ENCODE measurements around the gene CCDC60.

The CCDC60 gene

DNA sequence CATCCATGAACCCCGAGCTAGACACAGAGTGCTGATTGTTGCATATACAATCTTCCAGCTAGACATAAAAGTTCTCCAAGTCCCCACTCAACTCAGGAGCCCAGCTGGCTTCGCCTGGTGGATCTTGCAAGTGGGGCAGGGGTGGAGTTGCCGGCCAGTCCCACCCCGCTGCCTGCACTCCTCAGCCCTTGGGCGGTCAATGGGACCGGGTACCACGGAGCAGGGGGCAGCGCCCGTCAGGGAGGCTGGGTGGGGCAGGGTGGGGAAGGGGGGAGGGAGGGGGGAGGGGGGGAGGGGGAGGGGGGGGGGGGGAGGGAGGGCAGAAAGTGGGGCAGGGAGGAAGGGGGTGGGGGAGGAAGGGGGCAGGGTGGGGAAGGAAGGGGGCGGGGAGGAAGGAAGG is 63.0 kb downstream of the CCDC60 start:
- H3K4me2 ChIP-seq (ENCODE audit: low read length) = no peak overlapping the region
- H3K9ac ChIP-seq (ENCODE audit: low read length) = no peak overlapping the region
- no peak overlapping the region for H3K27ac ChIP-seq (ENCODE audit: low read depth, low read length)
- H3K4me3 ChIP-seq (ENCODE audit: low read depth, low read length) = no peak overlapping the region
- H4K91ac ChIP-seq (ENCODE audit: low read depth, low read length) = no peak overlapping the region
- H3K14ac ChIP-seq (ENCODE audit: low read length) = no peak overlapping the region
- H3K4ac ChIP-seq (ENCODE audit: low read depth, low read length) = no peak overlapping the region
- H2AK5ac ChIP-seq (ENCODE audit: low read length) = no peak overlapping the region
- no peak overlapping the region for H4K12ac ChIP-seq (ENCODE audit: low read depth, low read length)
- DNase-seq = no peak
- no CpG with 5 or more reads among the region's 10 CpGs for WGBS (ENCODE audit: extremely low coverage, insufficient coverage, insufficient read length)
- no peaks in the 10 kb centered on the region for H3K4me1 ChIP-seq (ENCODE audit: control insufficient read depth in 1 of 2, insufficient read depth in 2 of 2, low read length in 2 of 2)
- peaks cover 12% of the 10 kb centered on the region for H3K9me3 ChIP-seq (ENCODE audit: insufficient read depth, low read depth, low read length)
- H3K23ac ChIP-seq (ENCODE audit: low read length) = no peak overlapping the region
- H3K18ac ChIP-seq (ENCODE audit: low read length) = no peak overlapping the region
- H2BK5ac ChIP-seq (ENCODE audit: low read depth, low read length, poor library complexity) = no peak overlapping the region
- no peaks in the 10 kb centered on the region for H3K36me3 ChIP-seq (ENCODE audit: control insufficient read depth in 1 of 2, insufficient read depth in 2 of 2, low read length in 2 of 2)
- no peak overlapping the region for H2AFZ ChIP-seq (ENCODE audit: insufficient read depth, low read length, poor library complexity)
- H3K27me3 ChIP-seq (ENCODE audit: insufficient read depth, low read length) = no peaks in the 10 kb centered on the region
- H2BK12ac ChIP-seq (ENCODE audit: low read length) = no peak overlapping the region
- H4K8ac ChIP-seq (ENCODE audit: low read depth, low read length) = no peak overlapping the region
- H3K79me2 ChIP-seq (ENCODE audit: control insufficient read depth, insufficient read depth, low read length, poor library complexity) = no peaks in the 10 kb centered on the region
- H2BK120ac ChIP-seq (ENCODE audit: insufficient read depth, low read length, poor library complexity) = no peak overlapping the region
- no peaks in the 10 kb centered on the region for H3K79me1 ChIP-seq (ENCODE audit: low read length)

DNA sequence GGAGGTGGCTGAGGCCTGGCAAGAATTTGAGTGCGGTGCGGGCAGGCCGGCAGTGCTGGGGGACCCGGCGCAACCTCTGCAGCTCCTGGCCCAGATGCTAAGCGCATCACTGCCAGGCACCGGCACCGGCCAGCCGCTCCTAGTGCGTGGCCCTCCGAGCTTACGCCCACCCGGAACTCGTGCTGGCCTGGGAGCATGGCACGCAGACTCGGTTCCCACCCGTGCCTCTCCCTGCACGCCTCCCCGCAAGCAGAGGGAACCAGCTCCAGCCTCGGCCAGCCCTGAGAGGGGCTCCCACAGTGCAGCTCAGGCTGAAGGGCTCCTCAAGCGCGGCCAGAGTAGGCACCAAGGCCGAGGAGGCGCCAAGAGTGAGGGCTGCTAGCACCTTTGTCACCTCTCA is 63.7 kb downstream of the CCDC60 start:
- Histone ChIP-seq H3K4me3 (ENCODE audit: low read depth, low read length) (no peak overlapping the region), H3K23ac (ENCODE audit: low read length) (no peak overlapping the region), H3K14ac (ENCODE audit: low read length) (no peak overlapping the region), H3K79me2 (ENCODE audit: control insufficient read depth, insufficient read depth, low read length, poor library complexity) (no peaks in the 10 kb centered on the region), H3K4ac (ENCODE audit: low read depth, low read length) (no peak overlapping the region), H2AK5ac (ENCODE audit: low read length) (no peak overlapping the region), H3K18ac (ENCODE audit: low read length) (no peak overlapping the region), H3K9me3 (ENCODE audit: insufficient read depth, low read depth, low read length) (peaks cover 12% of the 10 kb centered on the region), H2AFZ (ENCODE audit: insufficient read depth, low read length, poor library complexity) (no peak overlapping the region), H3K27me3 (ENCODE audit: insufficient read depth, low read length) (no peaks in the 10 kb centered on the region), H3K79me1 (ENCODE audit: low read length) (no peaks in the 10 kb centered on the region), H2BK12ac (ENCODE audit: low read length) (no peak overlapping the region), H3K4me2 (ENCODE audit: low read length) (no peak overlapping the region), H3K36me3 (ENCODE audit: control insufficient read depth in 1 of 2, insufficient read depth in 2 of 2, low read length in 2 of 2) (no peaks in the 10 kb centered on the region), H2BK5ac (ENCODE audit: low read depth, low read length, poor library complexity) (no peak overlapping the region), H2BK120ac (ENCODE audit: insufficient read depth, low read length, poor library complexity) (no peak overlapping the region), H3K4me1 (ENCODE audit: control insufficient read depth in 1 of 2, insufficient read depth in 2 of 2, low read length in 2 of 2) (no peaks in the 10 kb centered on the region), H4K12ac (ENCODE audit: low read depth, low read length) (no peak overlapping the region), H4K8ac (ENCODE audit: low read depth, low read length) (no peak overlapping the region), H4K91ac (ENCODE audit: low read depth, low read length) (no peak overlapping the region), H3K27ac (ENCODE audit: low read depth, low read length) (no peak overlapping the region), H3K9ac (ENCODE audit: low read length) (peak overlapping the region; percentile 68)
- no peak for DNase-seq
- no CpG with 5 or more reads among the region's 24 CpGs for WGBS (ENCODE audit: extremely low coverage, insufficient coverage, insufficient read length)

DNA sequence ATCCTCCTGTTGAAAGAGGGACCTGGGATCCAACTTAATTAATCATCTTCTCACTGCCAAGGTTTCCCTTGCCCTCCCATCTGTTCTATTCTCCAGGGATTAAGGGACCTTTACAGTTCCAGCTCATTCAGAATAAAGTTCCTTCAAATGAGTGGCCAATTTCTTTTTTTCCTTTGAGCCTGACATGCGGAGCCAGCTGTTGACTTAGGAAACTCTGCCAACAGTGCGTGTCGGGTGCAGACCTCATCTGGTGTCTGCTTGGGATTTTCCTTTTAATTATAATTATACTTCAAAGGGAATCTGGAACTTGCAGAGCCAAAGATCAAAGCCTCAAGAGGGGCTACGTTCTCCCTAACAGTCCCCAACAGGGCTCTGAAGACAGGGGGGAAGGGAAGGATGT is 64.8 kb downstream of the CCDC60 start:
- no peak overlapping the region for H3K4ac ChIP-seq (ENCODE audit: low read depth, low read length)
- H2AFZ ChIP-seq (ENCODE audit: insufficient read depth, low read length, poor library complexity) = no peak overlapping the region
- H2BK5ac ChIP-seq (ENCODE audit: low read depth, low read length, poor library complexity) = no peak overlapping the region
- H3K27me3 ChIP-seq (ENCODE audit: insufficient read depth, low read length) = no peaks in the 10 kb centered on the region
- no peak overlapping the region for H3K23ac ChIP-seq (ENCODE audit: low read length)
- peaks cover 16% of the 10 kb centered on the region for H3K9me3 ChIP-seq (ENCODE audit: insufficient read depth, low read depth, low read length)
- no peak overlapping the region for H3K4me2 ChIP-seq (ENCODE audit: low read length)
- H3K4me1 ChIP-seq (ENCODE audit: control insufficient read depth in 1 of 2, insufficient read depth in 2 of 2, low read length in 2 of 2) = no peaks in the 10 kb centered on the region
- H2BK12ac ChIP-seq (ENCODE audit: low read length) = no peak overlapping the region
- H3K4me3 ChIP-seq (ENCODE audit: low read depth, low read length) = no peak overlapping the region
- no peak overlapping the region for H2AK5ac ChIP-seq (ENCODE audit: low read length)
- H4K8ac ChIP-seq (ENCODE audit: low read depth, low read length) = no peak overlapping the region
- H3K79me1 ChIP-seq (ENCODE audit: low read length) = no peaks in the 10 kb centered on the region
- no peak overlapping the region for H4K91ac ChIP-seq (ENCODE audit: low read depth, low read length)
- H3K18ac ChIP-seq (ENCODE audit: low read length) = no peak overlapping the region
- no peaks in the 10 kb centered on the region for H3K79me2 ChIP-seq (ENCODE audit: control insufficient read depth, insufficient read depth, low read length, poor library complexity)
- H3K36me3 ChIP-seq (ENCODE audit: control insufficient read depth in 1 of 2, insufficient read depth in 2 of 2, low read length in 2 of 2) = no peaks in the 10 kb centered on the region
- no peak overlapping the region for H3K9ac ChIP-seq (ENCODE audit: low read length)
- no peak overlapping the region for H2BK120ac ChIP-seq (ENCODE audit: insufficient read depth, low read length, poor library complexity)
- H3K14ac ChIP-seq (ENCODE audit: low read length) = no peak overlapping the region
- H4K12ac ChIP-seq (ENCODE audit: low read depth, low read length) = no peak overlapping the region
- no peak for DNase-seq
- no CpG with 5 or more reads among the region's 4 CpGs for WGBS (ENCODE audit: extremely low coverage, insufficient coverage, insufficient read length)
- no peak overlapping the region for H3K27ac ChIP-seq (ENCODE audit: low read depth, low read length)

DNA sequence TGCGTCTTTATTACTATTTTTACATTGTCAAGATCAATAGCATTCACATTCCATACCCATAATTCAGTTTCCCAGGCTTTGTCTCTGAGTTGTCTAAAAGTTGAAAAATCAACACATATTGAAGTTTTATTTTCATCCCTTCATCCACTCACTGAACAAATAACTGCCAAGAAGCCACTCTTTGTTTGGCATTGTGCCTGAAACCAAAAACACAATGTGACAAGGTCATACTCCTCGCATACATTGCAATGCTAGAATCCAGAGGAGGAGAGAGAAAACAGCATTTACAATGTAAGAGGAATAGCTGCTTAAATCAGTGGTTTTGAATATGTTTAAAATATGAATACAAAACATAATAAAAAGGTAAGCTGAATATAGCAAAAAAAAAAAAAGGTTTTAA is 71.8 kb downstream of the CCDC60 start:
- no peaks in the 10 kb centered on the region for H3K79me1 ChIP-seq (ENCODE audit: low read length)
- no peak overlapping the region for H3K9ac ChIP-seq (ENCODE audit: low read length)
- no peak overlapping the region for H3K4me2 ChIP-seq (ENCODE audit: low read length)
- H4K91ac ChIP-seq (ENCODE audit: low read depth, low read length) = no peak overlapping the region
- DNase-seq = no peak
- no peak overlapping the region for H2BK5ac ChIP-seq (ENCODE audit: low read depth, low read length, poor library complexity)
- no peak overlapping the region for H3K4ac ChIP-seq (ENCODE audit: low read depth, low read length)
- no peak overlapping the region for H3K23ac ChIP-seq (ENCODE audit: low read length)
- H2AFZ ChIP-seq (ENCODE audit: insufficient read depth, low read length, poor library complexity) = no peak overlapping the region
- no peak overlapping the region for H2BK120ac ChIP-seq (ENCODE audit: insufficient read depth, low read length, poor library complexity)
- H3K14ac ChIP-seq (ENCODE audit: low read length) = no peak overlapping the region
- no peaks in the 10 kb centered on the region for H3K27me3 ChIP-seq (ENCODE audit: insufficient read depth, low read length)
- no peak overlapping the region for H2BK12ac ChIP-seq (ENCODE audit: low read length)
- H3K4me3 ChIP-seq (ENCODE audit: low read depth, low read length) = no peak overlapping the region
- no peak overlapping the region for H3K27ac ChIP-seq (ENCODE audit: low read depth, low read length)
- H3K79me2 ChIP-seq (ENCODE audit: control insufficient read depth, insufficient read depth, low read length, poor library complexity) = no peaks in the 10 kb centered on the region
- no peak overlapping the region for H4K8ac ChIP-seq (ENCODE audit: low read depth, low read length)
- H3K4me1 ChIP-seq (ENCODE audit: control insufficient read depth in 1 of 2, insufficient read depth in 2 of 2, low read length in 2 of 2) = peaks cover 0 to 5% of the 10 kb centered on the region in 2 experiments
- no peaks in the 10 kb centered on the region for H3K36me3 ChIP-seq (ENCODE audit: control insufficient read depth in 1 of 2, insufficient read depth in 2 of 2, low read length in 2 of 2)
- no peak overlapping the region for H2AK5ac ChIP-seq (ENCODE audit: low read length)
- no peak overlapping the region for H3K18ac ChIP-seq (ENCODE audit: low read length)
- no CpG with 5 or more reads among the region's 2 CpGs for WGBS (ENCODE audit: extremely low coverage, insufficient coverage, insufficient read length)
- H4K12ac ChIP-seq (ENCODE audit: low read depth, low read length) = no peak overlapping the region
- peaks cover 4% of the 10 kb centered on the region for H3K9me3 ChIP-seq (ENCODE audit: insufficient read depth, low read depth, low read length)
